Choroid plexus epithelial cell (primary cell): ENCODE measurements around the gene TRIM3.
A peak's percentile ranks its signal among the peaks of the same experiment; 100 is the strongest.

ENCODE experiments used
- DNase-seq: peaks from one replicate; pipeline ENCODE4 v3.0.0-alpha.2; 2010; ENCODE audit warnings: low read depth
- H3K4me3 ChIP-seq: 2 replicates; pipeline ENCODE4 v1.5.1; 2011; ENCODE audit warnings: low read depth, mild to moderate bottlenecking, control low read depth, low read length, moderate library complexity
- TF ChIP-seq, protein P1 (sequence below): conservative IDR thresholded peaks from 2 replicates; pipeline ENCODE4 v1.5.1; 2011; ENCODE audit warnings: low read depth, mild to moderate bottlenecking, control low read depth, inconsistent platforms, low read length, moderate library complexity

TRIM3 gene

DNA sequence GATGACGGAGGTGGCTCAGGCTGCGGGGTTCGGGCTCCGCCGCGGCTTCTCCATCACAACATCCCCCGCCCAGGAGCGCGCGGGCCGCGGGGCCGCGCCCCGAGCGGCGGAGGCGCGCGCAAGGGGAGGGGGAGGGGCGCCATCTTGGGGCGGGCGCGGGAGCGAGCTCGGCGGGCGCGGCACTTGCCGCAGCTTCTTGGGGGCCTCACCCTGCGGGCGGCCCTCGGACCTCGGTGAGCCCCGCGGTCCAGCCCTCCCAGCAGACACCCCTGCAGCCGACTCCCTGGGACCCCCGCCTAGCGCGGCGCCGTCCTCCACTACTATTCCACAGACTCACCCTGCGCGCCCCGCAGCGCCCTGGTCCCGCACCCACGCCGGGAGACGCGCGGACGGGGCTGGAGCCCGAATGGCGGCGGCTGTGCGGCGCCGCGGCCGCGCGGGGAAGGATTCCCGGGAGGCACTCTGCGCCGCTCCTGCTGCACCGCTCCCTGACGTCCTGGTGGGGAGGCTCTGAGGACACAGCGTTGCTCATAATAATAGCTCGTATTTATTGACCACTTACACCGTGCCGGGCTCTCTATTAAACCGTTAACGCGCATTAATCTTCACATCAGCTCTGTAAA, 54.6 kb downstream of the TRIM3 start, which contains the start of gene APBB1:
Gene APBB1 (minus strand): TSS at position 86 of the 623 bp plus-strand sequence. CDS start 7,747 bp downstream, outside the sequence.
- H3K4me3 ChIP-seq, result peak within 1 kb of the TSS; percentile 83
- TF ChIP-seq, protein P1, sequence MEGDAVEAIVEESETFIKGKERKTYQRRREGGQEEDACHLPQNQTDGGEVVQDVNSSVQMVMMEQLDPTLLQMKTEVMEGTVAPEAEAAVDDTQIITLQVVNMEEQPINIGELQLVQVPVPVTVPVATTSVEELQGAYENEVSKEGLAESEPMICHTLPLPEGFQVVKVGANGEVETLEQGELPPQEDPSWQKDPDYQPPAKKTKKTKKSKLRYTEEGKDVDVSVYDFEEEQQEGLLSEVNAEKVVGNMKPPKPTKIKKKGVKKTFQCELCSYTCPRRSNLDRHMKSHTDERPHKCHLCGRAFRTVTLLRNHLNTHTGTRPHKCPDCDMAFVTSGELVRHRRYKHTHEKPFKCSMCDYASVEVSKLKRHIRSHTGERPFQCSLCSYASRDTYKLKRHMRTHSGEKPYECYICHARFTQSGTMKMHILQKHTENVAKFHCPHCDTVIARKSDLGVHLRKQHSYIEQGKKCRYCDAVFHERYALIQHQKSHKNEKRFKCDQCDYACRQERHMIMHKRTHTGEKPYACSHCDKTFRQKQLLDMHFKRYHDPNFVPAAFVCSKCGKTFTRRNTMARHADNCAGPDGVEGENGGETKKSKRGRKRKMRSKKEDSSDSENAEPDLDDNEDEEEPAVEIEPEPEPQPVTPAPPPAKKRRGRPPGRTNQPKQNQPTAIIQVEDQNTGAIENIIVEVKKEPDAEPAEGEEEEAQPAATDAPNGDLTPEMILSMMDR, result peak; percentile 24
- peak; percentile 61 for DNase-seq

DNA sequence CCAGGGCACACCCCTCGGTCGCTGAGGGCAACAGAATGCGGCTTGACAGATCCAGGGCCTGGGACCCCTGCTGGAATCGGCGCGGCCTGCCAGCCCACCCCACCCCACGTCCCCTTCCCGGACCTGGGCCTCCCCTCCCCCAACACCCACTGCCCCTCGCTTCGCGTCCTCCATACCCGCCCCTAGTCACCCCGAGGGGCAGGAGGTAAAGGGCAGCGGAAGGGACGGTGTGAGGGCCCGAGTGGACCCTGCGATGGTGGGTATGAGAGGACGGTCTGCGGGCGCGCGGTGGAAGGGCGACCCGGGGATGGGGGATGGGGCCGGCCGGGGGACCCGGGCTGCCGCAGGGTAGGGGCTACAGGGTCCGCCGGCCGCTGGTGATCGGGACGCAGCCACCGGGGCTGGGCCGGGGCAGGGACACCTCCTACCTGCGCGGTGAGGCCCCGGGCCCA, 55.2 kb downstream of the TRIM3 start:
- peak overlapping the region; percentile 83 for H3K4me3 ChIP-seq
- no peak for DNase-seq
- TF ChIP-seq, protein P1, result no peak

DNA sequence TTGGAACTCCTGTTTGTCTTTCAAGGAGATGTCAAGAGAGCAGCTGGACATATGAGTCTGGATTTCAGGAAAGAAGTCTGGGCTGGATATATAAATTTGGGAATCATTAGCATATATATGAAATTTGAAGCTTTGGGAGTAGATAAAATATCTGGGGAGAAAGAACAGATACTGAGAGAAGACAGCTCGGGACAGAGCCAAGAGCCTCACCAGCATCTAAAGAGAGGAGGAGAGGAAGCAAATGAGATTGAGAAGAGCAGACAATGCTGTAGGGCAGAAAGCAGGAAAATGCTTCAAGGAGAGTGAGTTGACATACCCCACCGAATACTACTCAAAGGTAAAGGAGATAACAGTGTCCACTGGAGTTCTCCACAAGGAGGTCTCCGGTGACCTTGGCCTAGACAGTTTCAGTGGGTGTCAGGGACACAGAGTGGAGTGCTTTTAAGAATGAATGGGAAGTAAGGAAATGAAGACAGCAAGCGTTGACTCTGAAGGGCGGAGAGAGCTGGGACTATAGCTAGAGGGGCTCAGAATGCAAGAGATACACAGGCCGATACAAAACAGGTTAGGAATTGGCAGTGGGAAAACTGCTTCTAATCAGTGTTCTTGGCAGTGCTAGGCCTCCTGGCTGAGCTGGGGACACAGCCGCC, 55.7 kb downstream of the TRIM3 start:
- peak; percentile 11 for DNase-seq
- TF ChIP-seq, protein P1, result no peak
- H3K4me3 ChIP-seq, result peak overlapping the region; percentile 83

DNA sequence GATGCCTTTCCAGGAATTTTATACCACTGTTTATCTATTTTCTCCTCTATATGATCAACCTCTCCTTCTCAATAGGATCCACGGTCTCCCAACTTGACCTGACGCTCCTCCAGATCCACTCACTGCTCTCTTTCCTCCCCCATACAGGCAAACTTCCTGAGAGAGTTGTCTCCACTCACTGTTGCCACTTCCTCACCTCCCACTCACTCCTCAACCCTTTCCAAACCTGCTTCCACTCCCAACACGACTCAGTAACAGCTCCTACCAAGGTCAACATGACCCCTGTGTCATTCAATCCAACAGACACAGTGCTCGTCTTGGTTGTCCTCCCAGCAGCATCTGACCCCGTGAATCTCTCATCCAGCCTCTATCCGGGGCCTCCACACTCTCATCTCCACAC, 57.9 kb downstream of the TRIM3 start:
- no peak for DNase-seq
- TF ChIP-seq, protein P1, result no peak
- no peak overlapping the region for H3K4me3 ChIP-seq

DNA sequence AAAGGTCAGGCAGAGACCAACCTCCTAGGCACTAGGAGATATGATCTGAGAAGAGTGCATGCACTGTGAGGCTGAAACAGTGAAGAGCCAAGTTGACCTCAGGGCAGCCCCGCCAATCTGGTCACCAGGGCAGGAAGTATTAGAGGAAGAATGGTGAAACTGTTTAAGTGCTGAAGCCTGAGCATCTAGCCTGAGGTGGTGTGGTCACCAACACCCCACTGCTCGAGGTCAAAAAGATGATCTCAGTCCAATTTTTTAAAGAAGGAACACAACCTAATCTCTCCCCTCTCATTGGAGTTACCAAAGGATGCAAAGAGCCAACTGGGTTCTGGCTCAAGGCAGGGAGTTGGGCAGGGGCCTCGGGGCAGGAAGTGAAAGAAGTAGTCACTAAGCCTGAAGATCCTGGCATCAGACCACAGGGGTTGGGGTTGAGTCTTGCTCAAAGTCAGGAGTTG, 58.8 kb downstream of the TRIM3 start:
- DNase-seq, result no peak
- TF ChIP-seq, protein P1, result no peak
- H3K4me3 ChIP-seq, result no peak overlapping the region

DNA sequence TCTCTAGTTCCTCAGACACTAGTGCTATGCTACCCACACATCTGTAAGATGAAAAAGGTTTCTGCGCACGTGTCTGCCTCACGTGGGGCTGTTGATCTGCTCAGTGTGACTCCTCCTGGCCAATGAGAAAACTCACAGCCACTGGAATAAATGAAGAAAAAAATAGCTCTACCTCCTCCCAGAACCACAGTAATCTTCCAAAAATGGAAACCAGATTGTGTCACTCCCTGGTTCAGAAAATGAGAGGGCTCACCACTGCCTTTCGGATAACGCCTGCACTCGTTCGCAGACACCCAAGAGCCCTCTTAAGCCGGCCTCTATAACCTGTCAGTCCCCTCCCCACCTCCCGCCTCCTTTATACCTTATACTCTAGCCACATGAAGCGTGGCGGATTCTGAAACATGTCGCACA, 59.9 kb downstream of the TRIM3 start:
- no peak for DNase-seq
- no peak overlapping the region for H3K4me3 ChIP-seq
- TF ChIP-seq, protein P1, result no peak
